HCT116 (cell line): ENCODE data around the gene DNAH10. TPM values are rescaled to one million over a fixed set of nuclear protein-coding genes. Genes with fewer than 3 reads are reported as not detected.

Experiments used
- ATAC-seq: fragments of 200-7000 bp; cut with Tn5 transposase; 2 replicates; pipeline ENCODE4 v1.9.1; 2020; ENCODE audit warnings: mild to moderate bottlenecking, moderate library complexity
- BruUV-seq: library from RNA; stranded (reverse); fragments of 400-500 nt; replicated peaks from 2 replicates; lab custom pipeline; 2021; lab: Mats Ljungman, UMichigan
- CTCF ChIA-PET: fragments of 300-600 bp; sonication (Branson Sonifier 250); formaldehyde crosslinking; loops from one replicate; lab custom pipeline; 2021; ENCODE audit warnings: antibody characterized with exemption; lab: Charles Lee
- POLR2A ChIA-PET: fragments of 300-600, 350-600 bp; sonication (Branson Sonifier 250); formaldehyde crosslinking; loops from one replicate; lab custom pipeline; 2021; ENCODE audit warnings: antibody characterized with exemption; lab: Charles Lee
- RAD21 ChIA-PET, 2 experiments: fragments of 300-600 bp; sonication (Branson Sonifier 250); formaldehyde crosslinking; loops; one replicate each; lab custom pipeline; 2023; ENCODE audit warnings: low total read pairs in 2 of 2; ENCODE audit not compliant: uncharacterized antibody in 2 of 2, unreplicated experiment in 2 of 2, low non-redundant PET in 1 of 2; lab: Charles Lee
- DNase-seq: peaks from one replicate; pipeline ENCODE4 v3.0.0-alpha.2; 2010; ENCODE audit warnings: low read depth, low spot score
- H2AFZ ChIP-seq: fragments of 200-600 bp; shearing (Covaris generic), sonication (generic); 2 replicates; pipeline ENCODE4 v1.6.1; 2017; ENCODE audit warnings: low read depth, mixed run types, mixed read lengths, antibody characterized with exemption, low read length; ENCODE audit not compliant: poor library complexity, severe bottlenecking
- H3K27ac ChIP-seq: 2 replicates; pipeline ENCODE4 v1.5.1; 2012; ENCODE audit warnings: low read depth, low read length
- H3K27me3 ChIP-seq: fragments of 200-600 bp; sonication (generic); 2 replicates; pipeline ENCODE4 v1.6.1; 2016; ENCODE audit warnings: mixed run types, low read length, mixed read lengths; ENCODE audit not compliant: insufficient read depth
- H3K36me3 ChIP-seq, 2 experiments: fragments of 200-500 bp in 1 of 2; fragments of 200-600 bp in 1 of 2; sonication (Bioruptor generic) in 1 of 2; sonication (generic) in 1 of 2; 2 replicates each; pipeline versions ENCODE4 v1.5.1 to v1.6.1; 2014 to 2016; ENCODE audit warnings: low read length in 2 of 2, inconsistent platforms in 1 of 2, mixed read lengths in 1 of 2, mixed run types in 1 of 2; ENCODE audit not compliant: insufficient read depth in 2 of 2, control insufficient read depth in 1 of 2
- H3K4me1 ChIP-seq, 2 experiments: fragments of 200-600 bp in 1 of 2; sonication (generic) in 1 of 2; 2 replicates each; pipeline versions ENCODE4 v1.5.1 to v1.6.1; 2012 to 2017; ENCODE audit warnings: low read length in 2 of 2, inconsistent platforms in 1 of 2, mild to moderate bottlenecking in 1 of 2, mixed read lengths in 1 of 2, mixed run types in 1 of 2, moderate library complexity in 1 of 2; ENCODE audit not compliant: insufficient read depth in 2 of 2, control insufficient read depth in 1 of 2
- H3K4me2 ChIP-seq: fragments of 200-600 bp; sonication (generic); 2 replicates; pipeline ENCODE4 v1.6.1; 2017; ENCODE audit warnings: mixed run types, low read length, mixed read lengths
- H3K4me3 ChIP-seq, 2 experiments: fragments of 200-600 bp in 1 of 2; sonication (generic) in 1 of 2; replicated peaks in 1 of 2; 2 replicates each; pipeline ENCODE4 v1.5.1; 2011 to 2016; ENCODE audit warnings: low read length in 2 of 2, control low read depth in 1 of 2, low read depth in 1 of 2, mild to moderate bottlenecking in 1 of 2, mixed read lengths in 1 of 2, mixed run types in 1 of 2
- H3K79me2 ChIP-seq: fragments of 200-600 bp; sonication (generic); 2 replicates; pipeline ENCODE4 v1.6.1; 2017; ENCODE audit warnings: mild to moderate bottlenecking, mixed run types, low read length, moderate library complexity, mixed read lengths; ENCODE audit not compliant: insufficient read depth
- H3K9ac ChIP-seq: fragments of 200-600 bp; sonication (generic); 2 replicates; pipeline ENCODE4 v1.6.1; 2016; ENCODE audit warnings: low read length, mixed read lengths
- H3K9me2 ChIP-seq: fragments of 200-600 bp; sonication (generic), shearing (Covaris generic); 2 replicates; pipeline ENCODE4 v1.6.1; 2017; ENCODE audit warnings: mixed run types, mild to moderate bottlenecking, moderate library complexity; ENCODE audit not compliant: insufficient read depth
- H3K9me3 ChIP-seq, 2 experiments: fragments of 200-500 bp in 1 of 2; fragments of 200-600 bp in 1 of 2; sonication (Bioruptor generic) in 1 of 2; sonication (generic) in 1 of 2; 2 replicates each; pipeline ENCODE4 v1.6.1; 2014 to 2017; ENCODE audit warnings: low read length in 2 of 2, mixed read lengths in 2 of 2, inconsistent platforms in 1 of 2, low read depth in 1 of 2, mild to moderate bottlenecking in 1 of 2, mixed run types in 1 of 2, moderate library complexity in 1 of 2; ENCODE audit not compliant: control insufficient read depth in 1 of 2, insufficient read depth in 1 of 2
- H4K20me1 ChIP-seq: fragments of 200-600 bp; sonication (generic), shearing (Covaris generic); 2 replicates; pipeline ENCODE4 v1.6.1; 2017; ENCODE audit warnings: mixed run types, mild to moderate bottlenecking, moderate library complexity; ENCODE audit not compliant: insufficient read depth
- CEBPB ChIP-seq: IDR thresholded peaks from 2 replicates; pipeline ENCODE4 v1.6.1; 2012; ENCODE audit warnings: low read depth
- ELF1 ChIP-seq: IDR thresholded peaks from 2 replicates; pipeline ENCODE4 v1.6.1; 2012; ENCODE audit warnings: low read depth, borderline replicate concordance
- EZH2 ChIP-seq: fragments of 200-600 bp; sonication (generic); IDR thresholded peaks from 2 replicates; pipeline ENCODE4 v1.6.1; 2017; ENCODE audit warnings: antibody characterized with exemption, mixed run types
- EZH2phosphoT487 ChIP-seq: fragments of 200-600 bp; IDR thresholded peaks from 2 replicates; pipeline ENCODE4 v1.6.1; 2018; ENCODE audit warnings: antibody characterized with exemption, borderline replicate concordance
- FOSL1 ChIP-seq: IDR thresholded peaks from 2 replicates; pipeline ENCODE4 v1.6.1; 2012; ENCODE audit warnings: low read depth
- JUND ChIP-seq: IDR thresholded peaks from 2 replicates; pipeline ENCODE4 v1.6.1; 2012
- POLR2A ChIP-seq: IDR thresholded peaks from 2 replicates; pipeline ENCODE4 v1.7.0; 2011; ENCODE audit warnings: borderline replicate concordance; ENCODE audit not compliant: insufficient read depth, insufficient read length; ENCODE audit errors: extremely low read depth
- RAD21 ChIP-seq: IDR thresholded peaks from 2 replicates; pipeline ENCODE4 v1.6.1; 2012; ENCODE audit warnings: low read depth, mild to moderate bottlenecking
- REST ChIP-seq: IDR thresholded peaks from 2 replicates; pipeline ENCODE4 v1.6.1; 2012; ENCODE audit warnings: low read depth
- SIN3A ChIP-seq: IDR thresholded peaks from 2 replicates; pipeline ENCODE4 v1.6.1; 2012; ENCODE audit warnings: low read depth
- SP1 ChIP-seq: IDR thresholded peaks from 2 replicates; pipeline ENCODE4 v1.6.1; 2012; ENCODE audit warnings: low read depth
- YY1 ChIP-seq: IDR thresholded peaks from 2 replicates; pipeline ENCODE4 v1.6.1; 2011; ENCODE audit warnings: low read length, low read depth, moderate library complexity, mild to moderate bottlenecking; ENCODE audit not compliant: insufficient replicate concordance; ENCODE audit errors: extremely low read depth
- intact Hi-C: fragments of 100-400 bp; cut with micrococcal nuclease; formaldehyde crosslinking; loops from 2 replicates; pipeline ENCODE4 v1.10.0; 2022
- total RNA-seq: library from RNA; stranded (reverse); gene quantifications from one replicate; pipeline ENCODE4 v1.2.1, GENCODE V29; 2021; ENCODE audit not compliant: unreplicated experiment
- TF ChIP-seq, protein P1 (sequence below): IDR thresholded peaks from 2 replicates; pipeline ENCODE4 v1.6.1; 2012
- TF ChIP-seq, protein P2 (sequence below): IDR thresholded peaks from 2 replicates; pipeline ENCODE4 v1.6.1; 2012
- TF ChIP-seq, protein P3 (sequence below), 3 experiments: fragments of 200-600 bp in 1 of 3; sonication (generic) in 1 of 3; IDR thresholded peaks in 2 of 3; conservative IDR thresholded peaks in 1 of 3; 2 replicates each; pipeline ENCODE4 v1.5.1; 2012 to 2017; ENCODE audit warnings: low read depth in 2 of 3, low read length in 2 of 3, antibody characterized with exemption in 1 of 3, borderline replicate concordance in 1 of 3, control low read depth in 1 of 3, mild to moderate bottlenecking in 1 of 3, mixed read lengths in 1 of 3, mixed run types in 1 of 3, moderate library complexity in 1 of 3; ENCODE audit not compliant: insufficient read depth in 1 of 3

The DNAH10 gene
- total RNA-seq, 1 experiment from 2014 or later = 1.3 TPM

- no peak overlapping the region for H2AFZ ChIP-seq
- no peaks in the 10 kb centered on the region for H4K20me1 ChIP-seq
- H3K4me2 ChIP-seq = no peak overlapping the region
- no peak overlapping the region for H3K4me3 ChIP-seq
- H3K9me2 ChIP-seq = no peaks in the 10 kb centered on the region
- H3K36me3 ChIP-seq = peaks cover 14 to 15% of the 10 kb centered on the region in 2 experiments; a peak in 3 of 4 replicates
- no peaks in the 10 kb centered on the region for H3K4me1 ChIP-seq
- H3K27ac ChIP-seq = no peak overlapping the region
- CTCF ChIA-PET = no interaction called here
- intact Hi-C loops = no loop called here
- no peak for TF ChIP-seq RAD21
- no peak for TF ChIP-seq ELF1
- TF ChIP-seq, protein P1, sequence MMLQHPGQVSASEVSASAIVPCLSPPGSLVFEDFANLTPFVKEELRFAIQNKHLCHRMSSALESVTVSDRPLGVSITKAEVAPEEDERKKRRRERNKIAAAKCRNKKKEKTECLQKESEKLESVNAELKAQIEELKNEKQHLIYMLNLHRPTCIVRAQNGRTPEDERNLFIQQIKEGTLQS = no peak
- no peak for TF ChIP-seq EZH2
- no peak for TF ChIP-seq YY1
- TF ChIP-seq, protein P2, sequence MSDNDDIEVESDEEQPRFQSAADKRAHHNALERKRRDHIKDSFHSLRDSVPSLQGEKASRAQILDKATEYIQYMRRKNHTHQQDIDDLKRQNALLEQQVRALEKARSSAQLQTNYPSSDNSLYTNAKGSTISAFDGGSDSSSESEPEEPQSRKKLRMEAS = no peak
- TF ChIP-seq POLR2A = no peak
- TF ChIP-seq SIN3A = no peak
- TF ChIP-seq EZH2phosphoT487 = no peak
- no peak for TF ChIP-seq CEBPB
- no peak for TF ChIP-seq FOSL1
- TF ChIP-seq JUND = no peak
- no peak for TF ChIP-seq REST
- TF ChIP-seq, protein P3, sequence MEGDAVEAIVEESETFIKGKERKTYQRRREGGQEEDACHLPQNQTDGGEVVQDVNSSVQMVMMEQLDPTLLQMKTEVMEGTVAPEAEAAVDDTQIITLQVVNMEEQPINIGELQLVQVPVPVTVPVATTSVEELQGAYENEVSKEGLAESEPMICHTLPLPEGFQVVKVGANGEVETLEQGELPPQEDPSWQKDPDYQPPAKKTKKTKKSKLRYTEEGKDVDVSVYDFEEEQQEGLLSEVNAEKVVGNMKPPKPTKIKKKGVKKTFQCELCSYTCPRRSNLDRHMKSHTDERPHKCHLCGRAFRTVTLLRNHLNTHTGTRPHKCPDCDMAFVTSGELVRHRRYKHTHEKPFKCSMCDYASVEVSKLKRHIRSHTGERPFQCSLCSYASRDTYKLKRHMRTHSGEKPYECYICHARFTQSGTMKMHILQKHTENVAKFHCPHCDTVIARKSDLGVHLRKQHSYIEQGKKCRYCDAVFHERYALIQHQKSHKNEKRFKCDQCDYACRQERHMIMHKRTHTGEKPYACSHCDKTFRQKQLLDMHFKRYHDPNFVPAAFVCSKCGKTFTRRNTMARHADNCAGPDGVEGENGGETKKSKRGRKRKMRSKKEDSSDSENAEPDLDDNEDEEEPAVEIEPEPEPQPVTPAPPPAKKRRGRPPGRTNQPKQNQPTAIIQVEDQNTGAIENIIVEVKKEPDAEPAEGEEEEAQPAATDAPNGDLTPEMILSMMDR (IDR thresholded peaks at IDR 0.05 in 2 of 3, conservative IDR thresholded peaks at IDR 0.05 in 1 of 3; ENCODE audit: borderline replicate concordance in 1 of 3, insufficient read depth in 1 of 3, low read depth in 2 of 3, low read length in 2 of 3) = no peak
- TF ChIP-seq SP1 = no peak
- TF ChIP-seq, all 23 proteins: peak for 0
- Histone ChIP-seq H3K27me3 (no peaks in the 10 kb centered on the region), H3K9ac (no peak overlapping the region), H3K9me3 (no peaks in the 10 kb centered on the region), H3K79me2 (no peaks in the 10 kb centered on the region)
- DNase-seq (no peak), ATAC-seq (no peak)
- POLR2A ChIA-PET = no interaction called here
- RAD21 ChIA-PET = no interaction called here
- no TSS peak for BruUV-seq
Measured at GRCh38 chr12:123727878-123728277, 34.2 kb upstream of the DNAH10 start.
